ENCODE results near the gene PPP1R1A.

GRCh38 chr12:54627304-54627703 is 38.8 kb upstream of the PPP1R1A start:
- TF ChIP-seq CTCF (IDR thresholded peaks at IDR 0.05) (no peak), EZH2phosphoT487 (IDR thresholded peaks at IDR 0.05) (no peak), EZH2 (IDR thresholded peaks at IDR 0.05) (no peak)

Data from neural progenitor cell (in vitro differentiated cells).